Pancreas (tissue), 10 donors: ENCODE results near the gene MAPK1IP1L. TPM values are rescaled to one million over a fixed set of nuclear protein-coding genes. Genes with fewer than 3 reads are reported as not detected.

ENCODE experiments used
- ATAC-seq, 4 donors: fragments of 200-7000 bp; cut with Tn5 transposase; one replicate each; pipeline versions ENCODE4 v1.8.0 to v1.9.1; 2020; ENCODE audit warnings: mild to moderate bottlenecking in 4 of 4, moderate library complexity in 4 of 4
- DNase-seq, 6 donors: peaks; one replicate each; pipeline ENCODE4 v3.0.0-alpha.2; 2020
- FAIRE-seq: peaks from 2 replicates; lab custom pipeline; 2012; peaks lifted over from hg19 to GRCh38; lab: Jason Lieb, UNC
- H3K27ac ChIP-seq, 4 donors: fragments of 200-600 bp; sonication (generic); 1 replicate in 3 of 4; 2 replicates in 1 of 4; pipeline versions ENCODE4 v1.5.0 to v1.8.0; 2020
- H3K27me3 ChIP-seq, 4 donors: fragments of 200-600 bp; one replicate each; pipeline ENCODE4 v1.8.0; 2021
- H3K36me3 ChIP-seq, 3 donors: fragments of 200-600 bp; sonication (generic) in 1 of 3; one replicate each; pipeline versions ENCODE4 v1.5.0 to v1.8.0; 2020 to 2021
- H3K4me1 ChIP-seq, 3 donors: fragments of 200-600 bp; one replicate each; pipeline ENCODE4 v1.8.0; 2021
- H3K4me3 ChIP-seq, 4 donors: fragments of 200-600 bp; sonication (generic) in 2 of 4; one replicate each; pipeline versions ENCODE4 v1.5.0 to v1.8.0; 2020 to 2021
- H3K9me3 ChIP-seq, 4 donors: fragments of 200-600 bp; one replicate each; pipeline ENCODE4 v1.8.0; 2021
- WGBS, 2 donors: extraction: QIAGEN DNeasy Blood & Tissue Kit; methylation state at CpG; one replicate each; pipeline ENCODE4 v1.1.7; 2013; 5-methylcytosine and 5-hydroxymethylcytosine counted together
- intact Hi-C, 3 donors: fragments of 100-400 bp; cut with DNase I; formaldehyde crosslinking; loops; one replicate each; pipeline versions ENCODE4 v1.11.1 to v1.14.2; 2022
- polyA plus RNA-seq, 2 donors: library from polyadenylated mRNA; stranded (reverse); fragments of 200-250 nt; gene quantifications; one replicate each; pipeline ENCODE4 v1.2.3, GENCODE V29; 2013
- total RNA-seq, 6 donors: library from RNA; stranded (reverse); fragmentation: NEBNext Ultra II Directional in 4 of 6; extraction: Animal tissue kit (Norgen Biotek cat#: 25700) in 4 of 6; gene quantifications; one replicate each; pipeline versions ENCODE4 v1.2.1 to v1.2.4, GENCODE V29; 2021 to 2023
- TF ChIP-seq, protein P1 (sequence below), 4 donors: fragments of 200-600 bp; sonication (generic) in 3 of 4; IDR thresholded peaks; one replicate each; pipeline versions ENCODE4 v1.5.0 to v1.8.0; 2021; ENCODE audit warnings: antibody characterized with exemption in 4 of 4
- donor health status: healthy with polysubstance abuse.
- donor health status: DM: no; HTN: no; CAD: no; lungs with moderate emphysema.
- donor health status: DM: no; HTN: no; CAD: no.
- donor health status: control.
- donor health status: control.
- donor health status: Bipolar disorder and iron deficiency.
- donor health status: DM: yes; HTN: yes; CAD: no.
- donor health status: DM: no; HTN: no; CAD: no.
- donor health status: DM: no; HTN: no; CAD: no.
- donor health status: DM: yes; HTN: yes; CAD: no.

MAPK1IP1L gene
- total and polyA plus RNA-seq, 8 donors = 12.9 to 29.7 (median 23.1) TPM

DNA sequence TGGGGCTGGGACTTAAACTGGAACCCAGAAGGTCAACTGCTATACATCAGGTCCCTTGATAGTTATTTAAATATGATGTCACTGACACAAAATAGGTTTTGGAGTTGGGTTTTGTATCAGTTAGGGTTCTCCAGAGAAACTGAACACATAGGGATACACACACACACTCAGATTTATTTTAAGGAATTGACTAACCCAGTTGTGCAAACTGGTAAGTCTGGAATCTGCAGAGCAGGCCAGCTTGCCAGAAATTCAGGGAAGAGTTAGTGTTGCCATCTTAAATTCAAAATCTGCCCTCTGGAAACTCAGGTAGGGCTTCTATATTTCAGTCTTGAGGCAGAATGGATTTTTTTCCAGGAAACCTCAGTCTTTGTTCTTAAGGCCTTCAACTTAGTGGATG, 36.9 kb downstream of the MAPK1IP1L start:
- H3K36me3 ChIP-seq = no peaks in the 10 kb centered on the region
- no peaks in the 10 kb centered on the region for H3K27me3 ChIP-seq
- H3K4me1 ChIP-seq = peaks cover 0 to 12% (median 0%) of the 10 kb centered on the region in 3 donors
- no peaks in the 10 kb centered on the region for H3K9me3 ChIP-seq
- TF ChIP-seq, protein P1, sequence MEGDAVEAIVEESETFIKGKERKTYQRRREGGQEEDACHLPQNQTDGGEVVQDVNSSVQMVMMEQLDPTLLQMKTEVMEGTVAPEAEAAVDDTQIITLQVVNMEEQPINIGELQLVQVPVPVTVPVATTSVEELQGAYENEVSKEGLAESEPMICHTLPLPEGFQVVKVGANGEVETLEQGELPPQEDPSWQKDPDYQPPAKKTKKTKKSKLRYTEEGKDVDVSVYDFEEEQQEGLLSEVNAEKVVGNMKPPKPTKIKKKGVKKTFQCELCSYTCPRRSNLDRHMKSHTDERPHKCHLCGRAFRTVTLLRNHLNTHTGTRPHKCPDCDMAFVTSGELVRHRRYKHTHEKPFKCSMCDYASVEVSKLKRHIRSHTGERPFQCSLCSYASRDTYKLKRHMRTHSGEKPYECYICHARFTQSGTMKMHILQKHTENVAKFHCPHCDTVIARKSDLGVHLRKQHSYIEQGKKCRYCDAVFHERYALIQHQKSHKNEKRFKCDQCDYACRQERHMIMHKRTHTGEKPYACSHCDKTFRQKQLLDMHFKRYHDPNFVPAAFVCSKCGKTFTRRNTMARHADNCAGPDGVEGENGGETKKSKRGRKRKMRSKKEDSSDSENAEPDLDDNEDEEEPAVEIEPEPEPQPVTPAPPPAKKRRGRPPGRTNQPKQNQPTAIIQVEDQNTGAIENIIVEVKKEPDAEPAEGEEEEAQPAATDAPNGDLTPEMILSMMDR (IDR thresholded peaks at IDR 0.05) = no peak
- FAIRE-seq (no peak), DNase-seq (no peak), ATAC-seq (no peak)
- H3K4me3 ChIP-seq = no peak overlapping the region
- H3K27ac ChIP-seq = no peak overlapping the region
- intact Hi-C loops = loop anchor here in 1 of 3 donors (5.0 kb wide), 1 partner anchor 79 kb away; no protein-coding TSS in a partner anchor

GRCh38 chr14:55092341-55092740, 40.9 kb downstream of the MAPK1IP1L start:
- FAIRE-seq = no peak
- ATAC-seq = no peak
- no peak for DNase-seq
- Histone ChIP-seq H3K36me3 (no peaks in the 10 kb centered on the region), H3K9me3 (no peaks in the 10 kb centered on the region), H3K4me1 (no peaks in the 10 kb centered on the region), H3K27me3 (no peaks in the 10 kb centered on the region), H3K4me3 (no peak overlapping the region), H3K27ac (no peak overlapping the region)
- intact Hi-C loops = loop anchor here in 2 of 3 donors (5.0 kb wide), 2 partner anchors 65 to 70 kb away; no protein-coding TSS in a partner anchor
- 69 to 79% methylated on average over 4 of the region's 4 CpGs for WGBS, 2 donors
- TF ChIP-seq, protein P1 (IDR thresholded peaks at IDR 0.05) = no peak

DNA sequence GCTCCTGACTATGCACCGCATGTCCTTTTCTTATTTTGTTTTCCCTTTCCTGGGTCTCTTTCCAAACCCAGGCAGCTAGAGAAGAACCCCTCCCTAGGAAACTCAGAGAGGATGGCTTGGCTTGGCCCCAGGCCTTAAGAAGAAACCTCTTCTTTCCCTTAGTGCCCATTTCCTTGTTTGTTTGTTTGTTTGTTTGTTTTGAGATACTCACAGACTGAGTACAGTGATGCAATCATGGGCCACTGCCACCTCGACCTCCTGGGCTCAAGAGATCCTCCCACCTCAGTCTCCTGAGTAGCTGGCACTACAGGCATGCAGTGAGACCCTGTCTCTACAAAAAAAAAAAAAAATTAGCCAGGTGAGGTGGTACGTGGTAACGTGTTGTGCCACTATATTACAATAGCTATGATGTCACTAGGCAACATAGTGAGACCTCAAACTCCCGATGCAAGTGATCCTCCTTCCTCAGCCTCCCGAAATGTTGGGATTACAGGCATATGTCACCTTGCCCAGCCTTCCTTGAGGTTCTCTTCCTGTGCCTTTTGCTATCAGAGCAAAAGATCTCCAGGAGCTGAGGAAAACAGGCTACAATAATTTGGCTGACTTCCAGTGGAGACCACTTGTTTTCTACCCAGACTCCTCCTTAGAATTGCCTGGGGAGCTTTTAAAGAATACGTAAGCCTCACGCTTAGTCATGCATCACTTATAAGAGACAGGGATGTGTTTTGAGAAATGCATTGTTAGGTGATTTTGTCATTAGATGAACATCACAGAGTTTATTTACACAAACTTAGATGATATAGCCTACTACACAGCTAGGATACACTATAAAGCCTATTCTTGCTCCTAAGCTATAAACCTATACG, 43.1 kb downstream of the MAPK1IP1L start:
- TF ChIP-seq, protein P1 (IDR thresholded peaks at IDR 0.05) = no peak
- Histone ChIP-seq H3K27me3 (no peaks in the 10 kb centered on the region), H3K36me3 (no peaks in the 10 kb centered on the region), H3K9me3 (no peaks in the 10 kb centered on the region), H3K4me3 (no peak overlapping the region), H3K27ac (no peak overlapping the region), H3K4me1 (peaks cover 0 to 4% (median 0%) of the 10 kb centered on the region in 3 donors)
- FAIRE-seq (no peak), ATAC-seq (no peak), DNase-seq (no peak)
- intact Hi-C loops = loop anchor here in 2 of 3 donors (5.0 kb wide), 2 partner anchors 63 to 68 kb away; no protein-coding TSS in a partner anchor
- 76 to 77% methylated on average over 9 of the region's 9 CpGs for WGBS, 2 donors

DNA sequence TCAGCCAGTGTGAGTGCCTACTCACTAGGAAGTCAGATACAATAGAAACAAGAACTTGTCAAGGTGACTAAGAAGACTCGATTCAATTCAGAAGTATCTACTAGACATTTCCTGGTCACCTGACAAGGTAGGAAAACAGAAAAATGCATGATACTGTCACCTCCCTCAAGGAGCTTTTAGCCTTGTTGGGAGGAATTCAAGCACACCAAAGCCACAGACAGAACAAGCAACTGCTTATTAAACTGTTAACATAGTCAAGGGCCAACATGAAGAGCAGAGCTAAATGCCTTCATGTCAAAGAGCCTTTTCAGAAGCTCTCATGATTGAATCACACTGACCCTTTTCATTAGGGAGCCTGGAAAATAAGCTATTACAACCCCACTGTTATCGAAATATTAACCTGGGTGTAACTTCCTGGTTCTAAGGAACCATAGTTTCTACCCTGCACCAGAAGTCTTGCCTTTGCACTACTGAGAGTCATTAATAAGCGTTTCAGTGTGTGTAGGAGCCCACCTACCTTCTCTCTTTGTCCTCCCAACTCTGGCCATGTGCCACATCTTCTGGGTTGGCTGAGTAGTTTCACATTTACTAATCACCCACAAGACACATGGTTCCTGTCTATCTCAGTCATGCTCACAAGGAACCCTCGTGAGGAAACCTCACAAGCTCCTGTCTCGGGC, 46.6 kb downstream of the MAPK1IP1L start:
- peak overlapping the region in 2 of 4 donors; percentile 15 to 17 for H3K27ac ChIP-seq
- TF ChIP-seq, protein P1 (IDR thresholded peaks at IDR 0.05) = no peak
- no peak overlapping the region for H3K4me3 ChIP-seq
- ATAC-seq = peak in 1 of 4 donors; percentile 3
- H3K9me3 ChIP-seq = no peaks in the 10 kb centered on the region
- 66 to 69% methylated on average over 5 of the region's 5 CpGs for whole genome bisulfite sequencing, 2 donors
- no peak for FAIRE-seq
- H3K27me3 ChIP-seq = no peaks in the 10 kb centered on the region
- peak in 1 of 6 donors; percentile 50 for DNase-seq
- peaks cover 10 to 23% (median 16%) of the 10 kb centered on the region in 3 donors for H3K4me1 ChIP-seq
- H3K36me3 ChIP-seq = no peaks in the 10 kb centered on the region
- intact Hi-C loops = no loop called here
